ENCODE results near the gene IRF6.

- TF ChIP-seq PREB (CRISPR knock-in tag; IDR thresholded peaks at IDR 0.05; ENCODE audit: borderline replicate concordance): no peak
- TF ChIP-seq NFATC4 (CRISPR knock-in tag; IDR thresholded peaks at IDR 0.05): no peak
- TF ChIP-seq ETV6 (CRISPR knock-in tag; IDR thresholded peaks at IDR 0.05): no peak
- no peak for TF ChIP-seq USF1 (CRISPR knock-in tag; IDR thresholded peaks at IDR 0.05)
- TF ChIP-seq CTCF (IDR thresholded peaks at IDR 0.05): no peak
- TF ChIP-seq, protein P1, sequence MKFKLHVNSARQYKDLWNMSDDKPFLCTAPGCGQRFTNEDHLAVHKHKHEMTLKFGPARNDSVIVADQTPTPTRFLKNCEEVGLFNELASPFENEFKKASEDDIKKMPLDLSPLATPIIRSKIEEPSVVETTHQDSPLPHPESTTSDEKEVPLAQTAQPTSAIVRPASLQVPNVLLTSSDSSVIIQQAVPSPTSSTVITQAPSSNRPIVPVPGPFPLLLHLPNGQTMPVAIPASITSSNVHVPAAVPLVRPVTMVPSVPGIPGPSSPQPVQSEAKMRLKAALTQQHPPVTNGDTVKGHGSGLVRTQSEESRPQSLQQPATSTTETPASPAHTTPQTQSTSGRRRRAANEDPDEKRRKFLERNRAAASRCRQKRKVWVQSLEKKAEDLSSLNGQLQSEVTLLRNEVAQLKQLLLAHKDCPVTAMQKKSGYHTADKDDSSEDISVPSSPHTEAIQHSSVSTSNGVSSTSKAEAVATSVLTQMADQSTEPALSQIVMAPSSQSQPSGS (CRISPR knock-in tag; IDR thresholded peaks at IDR 0.05; ENCODE audit: borderline replicate concordance, low read depth): no peak
- TF ChIP-seq FOXP1 (CRISPR knock-in tag; IDR thresholded peaks at IDR 0.05; ENCODE audit: borderline replicate concordance): no peak
- no peak for TF ChIP-seq ZMAT4 (CRISPR knock-in tag; IDR thresholded peaks at IDR 0.05)
- no peak for TF ChIP-seq SMAD4 (CRISPR knock-in tag; IDR thresholded peaks at IDR 0.05)
- no peak for TF ChIP-seq HMGXB4 (CRISPR knock-in tag; IDR thresholded peaks at IDR 0.05)
- TF ChIP-seq SP1 (CRISPR knock-in tag; conservative IDR thresholded peaks at IDR 0.05): no peak
- TF ChIP-seq, protein P2, sequence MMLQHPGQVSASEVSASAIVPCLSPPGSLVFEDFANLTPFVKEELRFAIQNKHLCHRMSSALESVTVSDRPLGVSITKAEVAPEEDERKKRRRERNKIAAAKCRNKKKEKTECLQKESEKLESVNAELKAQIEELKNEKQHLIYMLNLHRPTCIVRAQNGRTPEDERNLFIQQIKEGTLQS (CRISPR knock-in tag; conservative IDR thresholded peaks at IDR 0.05): no peak
- TF ChIP-seq OVOL2 (CRISPR knock-in tag; IDR thresholded peaks at IDR 0.05; ENCODE audit: borderline replicate concordance): no peak
- TF ChIP-seq GABPB1 (CRISPR knock-in tag; IDR thresholded peaks at IDR 0.05): no peak
Observed at GRCh38 chr1:209751627-209752231, 54.2 kb downstream of the IRF6 start.
